HepG2 (cell line): Measurements from ENCODE around the gene CDK8. TPM values are rescaled to one million over a fixed set of nuclear protein-coding genes. Genes with fewer than 3 reads are reported as not detected.

Experiments used
- ATAC-seq: fragments of 200-7000 bp; cut with Tn5 transposase; 3 replicates; pipeline ENCODE4 v1.9.1; 2020; ENCODE audit warnings: mild to moderate bottlenecking, moderate library complexity
- BruUV-seq: library from RNA; stranded (reverse); fragments of 400-500 nt; replicated peaks from 2 replicates; lab custom pipeline; 2021; lab: Mats Ljungman, UMichigan
- CTCF ChIA-PET: fragments of 300-600 bp; formaldehyde crosslinking; extraction: SDS; loops from one replicate; lab custom pipeline; 2021; ENCODE audit warnings: low total read pairs, inconsistent platforms, low intra/inter-chr PET ratio; lab: Yijun Ruan, JAX
- POLR2A ChIA-PET: fragments of 350-600 bp; sonication (Branson Sonifier 250); formaldehyde crosslinking; loops from one replicate; lab custom pipeline; 2020; ENCODE audit warnings: antibody characterized with exemption, inconsistent platforms; lab: Yijun Ruan, JAX
- DNase-seq: peaks from one replicate; pipeline ENCODE4 v3.0.0-alpha.2; 2015; ENCODE audit warnings: low spot score
- FAIRE-seq: peaks from 3 replicates; lab custom pipeline; 2011; peaks lifted over from hg19 to GRCh38; lab: Jason Lieb, UNC
- H2AFZ ChIP-seq: one replicate; pipeline ENCODE4 v1.6.1; 2011; ENCODE audit warnings: low read length, inconsistent platforms
- H3K27ac ChIP-seq: fragments of 300-600 bp; 3 replicates; pipeline ENCODE4 v1.8.0; 2011; ENCODE audit warnings: mixed run types, mild to moderate bottlenecking, mixed read lengths, low read length, inconsistent platforms; ENCODE audit not compliant: insufficient read depth; ENCODE audit errors: extremely low read length
- H3K27me3 ChIP-seq, 2 experiments: fragments of 200-600 bp in 1 of 2; 2 replicates in 1 of 2; 3 replicates in 1 of 2; pipeline versions ENCODE4 v1.6.0 to v1.8.0; 2011; ENCODE audit warnings: low read length in 2 of 2, mild to moderate bottlenecking in 2 of 2, moderate library complexity in 2 of 2, inconsistent platforms in 1 of 2; ENCODE audit not compliant: insufficient read depth in 2 of 2, control insufficient read depth in 1 of 2
- H3K36me3 ChIP-seq, 2 experiments: fragments of 200-600 bp in 1 of 2; replicated peaks in 1 of 2; 2 replicates in 1 of 2; 3 replicates in 1 of 2; pipeline versions ENCODE4 v1.5.1 to v1.8.0; 2011; ENCODE audit warnings: low read length in 2 of 2, inconsistent platforms in 1 of 2; ENCODE audit not compliant: insufficient read depth in 2 of 2, control insufficient read depth in 1 of 2
- H3K4me1 ChIP-seq: 2 replicates; pipeline ENCODE4 v1.5.1; 2012; ENCODE audit warnings: low read length, inconsistent platforms; ENCODE audit not compliant: insufficient read depth
- H3K4me2 ChIP-seq: 2 replicates; pipeline ENCODE4 v1.6.0; 2011; ENCODE audit warnings: low read depth, low read length, inconsistent platforms
- H3K4me3 ChIP-seq, 3 experiments: fragments of 200-600 bp in 1 of 3; sonication (generic), shearing (Covaris generic) in 1 of 3; replicated peaks in 1 of 3; 2 replicates each; pipeline ENCODE4 v1.5.1; 2011 to 2016; ENCODE audit warnings: low read length in 3 of 3, inconsistent platforms in 2 of 3, low read depth in 2 of 3, mild to moderate bottlenecking in 2 of 3, control low read depth in 1 of 3, mixed read lengths in 1 of 3; ENCODE audit not compliant: insufficient read depth in 1 of 3
- H3K79me2 ChIP-seq: one replicate; pipeline ENCODE4 v1.6.1; 2011; ENCODE audit warnings: low read length, inconsistent platforms; ENCODE audit not compliant: insufficient read depth
- H3K9ac ChIP-seq: 2 replicates; pipeline ENCODE4 v1.6.0; 2011; ENCODE audit warnings: mild to moderate bottlenecking, low read depth, low read length, inconsistent platforms; ENCODE audit not compliant: insufficient read depth
- H3K9me3 ChIP-seq: 2 replicates; pipeline ENCODE4 v1.5.1; 2012; ENCODE audit warnings: mild to moderate bottlenecking, low read length
- H4K20me1 ChIP-seq: 2 replicates; pipeline ENCODE4 v1.6.0; 2011; ENCODE audit warnings: inconsistent platforms, mild to moderate bottlenecking, low read length, moderate library complexity; ENCODE audit not compliant: insufficient read depth
- ARNTL ChIP-seq: sonication (generic); formaldehyde crosslinking; IDR thresholded peaks from 2 replicates; pipeline ENCODE4 v1.4.0; 2020; ENCODE audit warnings: mild to moderate bottlenecking, missing genetic modification reagents
- FOSL1 ChIP-seq: sonication (generic); formaldehyde crosslinking; IDR thresholded peaks from 2 replicates; pipeline ENCODE4 v1.9.0; 2021; ENCODE audit warnings: missing genetic modification reagents, borderline replicate concordance
- ISX ChIP-seq: sonication (generic); formaldehyde crosslinking; conservative IDR thresholded peaks from 2 replicates; pipeline ENCODE4 v1.5.0; 2020; ENCODE audit warnings: missing genetic modification reagents
- POGZ ChIP-seq: sonication (generic); formaldehyde crosslinking; IDR thresholded peaks from 2 replicates; pipeline ENCODE4 v1.4.0; 2020; ENCODE audit warnings: mild to moderate bottlenecking, missing genetic modification reagents
- THYN1 ChIP-seq: sonication (generic); formaldehyde crosslinking; IDR thresholded peaks from 2 replicates; pipeline ENCODE4 v1.8.1; 2023; ENCODE audit warnings: low read depth, mild to moderate bottlenecking, moderate library complexity, missing genetic modification reagents, borderline replicate concordance
- ZFP62 ChIP-seq: sonication (generic); formaldehyde crosslinking; IDR thresholded peaks from 2 replicates; pipeline ENCODE4 v1.4.0; 2020; ENCODE audit warnings: missing genetic modification reagents
- ZMAT5 ChIP-seq: sonication (generic); formaldehyde crosslinking; IDR thresholded peaks from 2 replicates; pipeline ENCODE4 v1.5.0; 2020; ENCODE audit warnings: mild to moderate bottlenecking, low read depth, missing genetic modification reagents, borderline replicate concordance
- ZNF441 ChIP-seq: sonication (generic); formaldehyde crosslinking; IDR thresholded peaks from 2 replicates; pipeline ENCODE4 v1.7.0; 2021; ENCODE audit warnings: missing genetic modification reagents, borderline replicate concordance
- ZNF546 ChIP-seq: sonication (generic); formaldehyde crosslinking; conservative IDR thresholded peaks from 2 replicates; pipeline ENCODE4 v1.8.1; 2023; ENCODE audit warnings: mild to moderate bottlenecking, missing genetic modification reagents
- WGBS: methylation state at CpG from one replicate; pipeline ENCODE4 v1.1.6; 2017; ENCODE audit warnings: low lambda C conversion rate; 5-methylcytosine and 5-hydroxymethylcytosine counted together
- in situ Hi-C: cut with HindIII; loops from 2 replicates; pipeline ENCODE4 v1.10.0; 2017; ENCODE audit warnings: low pct_unique_long_range_greater_than_20kb; ENCODE audit not compliant: extremely low pct_ligation_motif_present
- intact Hi-C: fragments of 100-400 bp; cut with micrococcal nuclease; formaldehyde crosslinking; loops from one replicate; pipeline ENCODE4 v1.10.0; 2022; ENCODE audit not compliant: unreplicated experiment
- polyA plus RNA-seq, 8 experiments: library from polyadenylated mRNA; depleted of rRNA in 3 of 8; stranded (reverse) in 7 of 8; unstranded in 1 of 8; fragments of >200 nt; fragmentation: Illumina TruSeq in 4 of 8; extraction: Trizol in 4 of 8; gene quantifications; 2 replicates each; pipeline versions ENCODE4 v1.2.1 to v1.2.3, GENCODE V29; 2011 to 2016; ENCODE audit warnings: low read depth in 4 of 8, missing spikeins in 1 of 8, mixed read lengths in 1 of 8; ENCODE audit not compliant: insufficient read depth in 1 of 8
- total RNA-seq, 5 experiments: library from RNA; depleted of rRNA; stranded (reverse); fragments of >200 nt; fragmentation: Illumina TruSeq; extraction: Trizol; gene quantifications; 2 replicates each; pipeline ENCODE4 v1.2.3, GENCODE V29; 2016; ENCODE audit warnings: low read depth in 1 of 5

Gene CDK8
- total and polyA plus RNA-seq, 2 of the 13 experiments (the other 11 are each of a cell fraction or from before 2014, with no cell fraction given) = 15.8 to 16.4 TPM

GRCh38 chr13:26219726-26220125, 34.2 kb upstream of the CDK8 start:
- Histone ChIP-seq H3K79me2 (peaks cover 12% of the 10 kb centered on the region), H3K36me3 (peaks cover 8 to 22% of the 10 kb centered on the region in 2 experiments)
- ATAC-seq = no peak
- no peak for TF ChIP-seq POGZ
- TF ChIP-seq FOSL1 (CRISPR knock-in tag) = no peak
- TF ChIP-seq ZFP62 (CRISPR knock-in tag) = no peak
- TF ChIP-seq ZNF546 (CRISPR knock-in tag) = no peak
- no peak for TF ChIP-seq ISX
- TF ChIP-seq, all 625 proteins: peak for 0
- no TSS peak for BruUV-seq
- Histone ChIP-seq H3K9ac (no peak overlapping the region), H3K4me1 (peaks cover 27% of the 10 kb centered on the region), H4K20me1 (no peaks in the 10 kb centered on the region), H3K27ac (no peak overlapping the region), H3K4me2 (no peak overlapping the region), H2AFZ (no peak overlapping the region), H3K9me3 (no peaks in the 10 kb centered on the region), H3K4me3 (no peak overlapping the region), H3K27me3 (no peaks in the 10 kb centered on the region; a peak in 1 of 5 replicates)
- no peak for DNase-seq
- in situ Hi-C loops = no loop called here
- POLR2A ChIA-PET = no interaction called here
- no peak for FAIRE-seq
- 94% methylated on average over 1 of the region's 1 CpG for WGBS
- CTCF ChIA-PET = no interaction called here
- intact Hi-C loops = loop anchor here (2.0 kb wide), 1 partner anchor 35 kb away; the partner anchor contains the start of gene CDK8

DNA sequence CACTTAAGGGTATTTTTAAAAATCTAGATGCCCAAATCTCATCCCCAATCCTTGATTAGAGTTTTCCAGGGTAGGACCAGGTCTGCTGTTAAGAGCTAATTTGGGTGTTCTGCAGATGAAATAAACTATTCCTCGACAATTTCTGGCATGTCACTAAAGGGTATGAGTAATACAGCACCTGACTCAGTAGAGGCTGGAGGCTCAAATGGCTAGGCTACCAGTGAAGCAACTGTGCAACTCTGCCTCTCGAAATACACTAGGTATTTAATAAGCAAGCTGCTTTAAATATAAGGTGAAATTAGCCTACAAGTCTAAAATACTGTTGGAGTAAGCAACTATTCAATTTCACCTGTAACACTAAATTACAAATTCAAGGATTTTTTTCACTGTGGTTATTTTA, 33.4 kb upstream of the CDK8 start:
- TF ChIP-seq THYN1 = no peak
- TF ChIP-seq ZNF441 = no peak
- TF ChIP-seq ZMAT5 (CRISPR knock-in tag) = no peak
- no peak for TF ChIP-seq ARNTL (CRISPR knock-in tag)
- no TSS peak for BruUV-seq
- H3K27ac ChIP-seq = no peak overlapping the region
- no peaks in the 10 kb centered on the region for H4K20me1 ChIP-seq
- CTCF ChIA-PET = no interaction called here
- no peaks in the 10 kb centered on the region for H3K9me3 ChIP-seq
- intact Hi-C loops (loop anchor here (2.0 kb wide), 1 partner anchor 34 kb away; the partner anchor contains the start of gene CDK8), in situ Hi-C loops (no loop called here)
- H3K4me1 ChIP-seq = peaks cover 27% of the 10 kb centered on the region
- peaks cover 12% of the 10 kb centered on the region for H3K79me2 ChIP-seq
- H2AFZ ChIP-seq = no peak overlapping the region
- no peak for DNase-seq
- FAIRE-seq = no peak
- H3K9ac ChIP-seq = peak overlapping the region; percentile 98; the same call in 1 of the 2 replicates
- peak overlapping the region; percentile 80 for H3K4me2 ChIP-seq
- ATAC-seq = no peak
- WGBS = 90% methylated on average over 2 of the region's 2 CpGs
- H3K36me3 ChIP-seq = peaks cover 6 to 14% of the 10 kb centered on the region in 2 experiments
- peak overlapping the region; percentile 13 to 99 (median 97); a peak in 5 of 6 replicates for H3K4me3 ChIP-seq
- no peaks in the 10 kb centered on the region; a peak in 1 of 5 replicates for H3K27me3 ChIP-seq
- POLR2A ChIA-PET = no interaction called here
